Right forelimb (tissue), 1 donor: ENCODE results near the gene ANOS1.
"Not testable (repeated sequence)": the region's sequence is repeated elsewhere in the genome, so short reads cannot be mapped to it uniquely, and the experiment has no call there.

Source experiments
- DNase-seq: peaks from one replicate; pipeline ENCODE4 v3.0.0-alpha.2; 2018

The ANOS1 gene

GRCh38 chrX:8607326-8607725, 124.6 kb downstream of the ANOS1 start:
- no peak for DNase-seq

- no peak for DNase-seq
These were observed 127.8 kb downstream of the ANOS1 start for GRCh38 chrX:8604131-8604530.

- DNase-seq, result no peak
These were observed 140.4 kb downstream of the ANOS1 start for GRCh38 chrX:8591501-8591900.

GRCh38 chrX:8586953-8587352, 145.0 kb downstream of the ANOS1 start:
- DNase-seq, result no peak

GRCh38 chrX:8579602-8580001, 152.3 kb downstream of the ANOS1 start:
- DNase-seq, result no peak

GRCh38 chrX:8576821-8577220, 155.1 kb downstream of the ANOS1 start:
- no peak for DNase-seq

- DNase-seq, result no peak
These were observed 166.2 kb downstream of the ANOS1 start for GRCh38 chrX:8565729-8566128.

GRCh38 chrX:8548446-8548845, 183.5 kb downstream of the ANOS1 start:
- no peak for DNase-seq

- no peak for DNase-seq
These were observed 185.2 kb downstream of the ANOS1 start for GRCh38 chrX:8546715-8547114.

- DNase-seq, result no peak
These were observed 211.1 kb downstream of the ANOS1 start for GRCh38 chrX:8520791-8521190.

- DNase-seq, result no peak
These were observed 211.8 kb downstream of the ANOS1 start for GRCh38 chrX:8520178-8520577.

GRCh38 chrX:8504451-8504850, 227.5 kb downstream of the ANOS1 start:
- DNase-seq, result no peak

GRCh38 chrX:8502101-8502500, 229.8 kb downstream of the ANOS1 start:
- not testable (repeated sequence) for DNase-seq

- no peak for DNase-seq
These were observed 231.7 kb downstream of the ANOS1 start for GRCh38 chrX:8500203-8500602.

GRCh38 chrX:8495036-8495435, 236.9 kb downstream of the ANOS1 start:
- not testable (repeated sequence) for DNase-seq

GRCh38 chrX:8484360-8484949, 247.5 kb downstream of the ANOS1 start:
- no peak for DNase-seq
